GM19193 (cell line): Measurements from ENCODE around the gene IL31RA.

Experiments
- POLR2A ChIP-seq: IDR thresholded peaks from 4 replicates; pipeline ENCODE4 v1.6.1; 2011; ENCODE audit not compliant: insufficient read depth, insufficient read length; ENCODE audit errors: extremely low read depth

Gene IL31RA

DNA sequence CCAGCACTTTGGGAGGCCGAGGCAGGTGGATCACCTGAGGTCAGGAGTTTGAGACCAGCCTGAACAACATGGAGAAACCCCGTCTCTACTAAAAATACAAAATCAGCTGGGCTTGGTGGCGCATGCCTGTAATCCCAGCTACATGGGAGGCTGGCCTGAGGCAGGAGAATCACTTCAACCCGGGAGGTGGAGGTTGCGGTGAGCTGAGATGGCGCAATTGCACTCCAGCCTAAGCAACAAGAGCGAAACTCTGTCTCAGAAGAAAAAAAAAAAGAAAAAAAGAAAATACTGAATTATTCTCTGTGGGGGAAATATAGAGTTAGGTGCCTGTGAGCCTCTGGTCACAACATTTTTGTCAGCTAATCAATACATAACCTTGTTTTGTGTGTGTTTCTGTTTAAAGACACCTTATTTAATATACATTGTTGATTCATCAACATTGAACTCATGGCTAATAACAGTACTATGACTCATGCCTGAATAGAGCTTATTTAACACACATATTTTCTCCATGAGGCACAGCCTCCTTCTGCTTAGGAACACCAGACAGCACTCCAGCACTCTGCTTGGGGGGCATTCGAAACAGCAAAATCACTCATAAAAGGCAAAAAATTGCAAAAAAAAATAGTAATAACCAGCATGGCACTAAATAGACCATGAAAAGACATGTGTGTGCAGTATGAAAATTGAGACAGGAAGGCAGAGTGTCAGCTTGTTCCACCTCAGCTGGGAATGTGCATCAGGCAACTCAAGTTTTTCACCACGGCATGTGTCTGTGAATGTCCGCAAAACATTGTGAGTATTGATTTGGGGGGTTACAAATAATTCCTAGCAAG is at the start of gene IL31RA:
Gene IL31RA (plus strand): TSS at position 519 of the 836 bp plus-strand sequence. CDS start 214 bp downstream, at position 733.
- TF ChIP-seq POLR2A = no peak

DNA sequence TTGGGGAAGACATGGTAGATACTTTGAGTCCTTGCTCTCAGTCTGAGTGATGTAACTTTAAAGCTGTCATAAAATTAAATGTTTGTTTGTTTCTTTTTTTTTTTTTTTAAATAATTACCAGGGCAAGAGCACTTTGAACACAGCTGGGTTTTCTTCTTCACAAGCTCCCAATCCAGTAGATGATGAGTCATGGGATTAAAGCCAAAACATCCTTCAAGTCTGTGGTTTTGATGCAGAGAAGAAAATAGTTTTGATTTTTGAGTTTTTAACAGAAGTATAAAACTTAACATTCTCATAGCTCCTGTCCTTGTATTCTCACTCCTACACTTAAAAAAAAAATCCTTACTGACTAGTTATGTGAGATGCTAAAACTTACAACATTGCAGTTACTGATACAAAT is 34.8 kb upstream of the IL31RA start:
- no peak for TF ChIP-seq POLR2A

DNA sequence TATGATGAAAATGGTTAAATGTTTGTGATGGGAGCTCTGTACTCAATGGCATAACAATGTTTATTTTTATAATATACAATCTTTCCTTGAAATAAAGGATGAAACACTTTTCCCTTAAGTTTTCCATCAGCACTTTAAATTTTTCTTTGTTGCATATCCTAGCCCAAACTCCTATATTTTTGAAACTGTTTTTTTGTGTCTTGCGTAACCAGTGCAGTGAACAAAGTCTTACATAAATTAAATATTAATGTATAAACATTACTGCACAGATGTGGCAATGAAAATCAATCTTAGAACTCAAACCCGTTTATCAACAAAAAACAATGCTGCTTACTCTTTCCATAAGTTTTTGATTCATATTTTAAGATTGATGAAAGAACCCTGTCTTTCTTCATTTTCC is 34.1 kb upstream of the IL31RA start:
- no peak for TF ChIP-seq POLR2A

DNA sequence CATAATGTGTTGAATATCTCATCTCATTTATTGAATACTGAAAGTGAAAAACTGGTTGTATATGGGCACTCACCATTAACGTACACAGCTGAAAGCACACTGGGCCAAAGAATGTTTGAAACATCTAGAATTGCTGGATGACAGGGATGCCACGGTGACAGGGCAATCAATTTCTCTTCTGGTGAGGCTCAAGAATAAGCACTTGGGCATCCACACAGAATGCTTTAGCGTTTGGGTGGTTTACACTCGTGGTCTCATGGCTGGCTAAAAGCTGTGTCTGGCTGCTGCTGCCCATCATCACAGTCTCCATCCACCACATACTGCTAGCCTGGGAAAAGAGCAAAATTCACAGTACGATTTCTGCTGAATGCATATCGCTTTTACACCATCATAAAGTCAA is 30.7 kb upstream of the IL31RA start:
- TF ChIP-seq POLR2A = no peak

- no peak for TF ChIP-seq POLR2A
Observed at GRCh38 chr5:55821731-55822512, 29.2 kb upstream of the IL31RA start.

DNA sequence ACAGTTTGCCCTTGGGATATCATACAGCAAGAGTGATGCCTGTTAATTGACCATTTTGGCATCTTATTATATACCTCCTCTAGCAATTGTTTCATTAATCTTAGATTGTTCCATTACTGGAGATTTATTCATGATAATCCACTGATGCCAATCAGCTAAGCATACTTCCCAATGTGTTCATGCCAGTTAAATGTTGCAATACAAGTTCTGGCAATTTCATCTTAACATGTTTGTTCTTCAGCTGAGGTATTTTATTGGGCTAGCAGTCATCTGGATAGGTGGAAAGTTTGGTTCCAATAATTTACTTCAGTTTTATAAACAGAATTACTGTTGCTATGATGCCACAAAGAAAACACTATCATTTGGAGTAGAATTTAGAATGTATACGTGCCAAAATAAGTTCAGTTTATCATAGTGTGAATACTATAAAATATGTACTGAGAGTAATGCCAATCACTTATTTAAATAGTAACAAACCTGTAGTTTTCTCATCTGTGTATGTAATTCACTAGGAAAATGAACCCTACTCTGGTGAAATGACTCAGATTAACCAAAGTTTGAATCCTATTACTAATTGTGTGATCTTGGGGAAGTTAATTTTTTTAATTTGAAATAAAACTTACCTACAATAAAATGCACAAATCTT is 27.9 kb upstream of the IL31RA start:
- no peak for TF ChIP-seq POLR2A

GRCh38 chr5:55829956-55830355 is 21.2 kb upstream of the IL31RA start:
- TF ChIP-seq POLR2A = no peak

DNA sequence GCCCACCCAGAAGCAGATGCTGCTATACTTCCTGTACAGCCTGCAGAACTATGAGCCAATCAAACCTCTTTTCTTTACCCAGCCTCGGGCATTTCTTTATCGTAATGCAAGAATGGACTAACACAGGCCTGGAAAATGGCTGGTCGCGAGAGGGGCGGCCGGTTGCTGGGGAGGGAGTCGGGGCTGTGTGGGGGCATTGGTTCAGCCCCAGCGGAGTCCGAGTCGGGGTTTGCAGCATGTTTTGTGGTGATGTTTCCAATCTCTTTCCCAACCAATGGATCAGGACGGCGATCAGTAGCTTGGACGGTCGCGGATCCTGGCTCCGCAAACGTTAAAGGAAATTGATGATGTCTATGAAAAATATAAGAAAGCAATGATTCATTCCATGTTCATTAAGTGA is 18.7 kb upstream of the IL31RA start:
- TF ChIP-seq POLR2A = no peak

DNA sequence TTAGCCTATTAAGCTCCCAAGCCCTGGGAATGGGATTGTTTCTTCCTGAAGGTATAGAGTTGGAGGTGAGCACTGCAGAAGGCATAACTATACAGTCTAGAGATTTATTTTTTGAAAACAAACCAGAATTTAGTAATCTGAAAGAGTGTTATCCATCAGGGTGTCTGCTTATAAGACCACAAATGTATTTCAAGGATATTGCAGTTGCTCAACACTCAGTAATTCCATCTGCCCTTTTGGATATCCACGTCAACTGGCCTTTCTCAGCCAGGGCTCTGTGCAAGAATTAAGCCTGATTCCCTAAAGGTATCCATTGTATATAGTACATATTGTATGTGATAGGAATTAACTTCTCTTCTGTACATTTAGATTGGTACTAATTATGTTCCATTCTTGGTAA is 15.0 kb upstream of the IL31RA start:
- TF ChIP-seq POLR2A = no peak

- no peak for TF ChIP-seq POLR2A
Observed at GRCh38 chr5:55841976-55842375, 9.2 kb upstream of the IL31RA start.

- TF ChIP-seq POLR2A = no peak
Observed at GRCh38 chr5:55847837-55848236, 3.3 kb upstream of the IL31RA start.

DNA sequence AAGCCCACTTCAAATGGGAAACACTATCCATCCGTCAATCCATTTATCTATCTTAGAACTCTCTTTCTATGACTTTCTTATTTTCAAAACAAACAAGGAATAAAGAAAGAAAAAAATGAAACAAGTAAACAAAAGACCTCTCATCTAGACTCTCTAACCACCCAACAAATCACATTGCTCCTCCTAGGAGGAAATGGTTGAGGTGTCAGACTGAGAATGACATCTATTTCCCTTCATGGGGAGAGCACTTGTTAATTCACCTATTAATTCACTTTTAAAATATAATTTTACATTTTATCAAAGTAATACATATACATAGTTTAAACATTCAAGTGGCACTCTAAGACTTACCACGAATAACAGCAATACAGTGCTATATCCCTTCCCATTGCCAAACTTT is 2.4 kb upstream of the IL31RA start:
- TF ChIP-seq POLR2A = no peak

DNA sequence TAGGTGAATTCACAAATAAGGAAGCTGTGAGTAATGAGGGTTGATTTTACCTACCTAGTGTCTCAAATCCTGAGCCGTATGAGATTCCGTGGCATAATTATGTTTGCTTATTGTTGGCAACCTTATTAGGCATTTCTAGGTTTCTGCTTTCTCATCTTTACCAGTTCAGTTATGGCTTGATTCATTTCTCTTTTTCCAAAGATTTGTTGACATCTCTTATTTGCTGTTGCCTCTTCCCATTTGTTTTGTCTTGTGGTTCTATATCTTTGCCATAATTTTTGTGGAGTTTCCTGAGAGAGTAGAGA is 470 bp downstream of the IL31RA start:
- TF ChIP-seq POLR2A = no peak

GRCh38 chr5:55852503-55852902 is 1.3 kb downstream of the IL31RA start:
- no peak for TF ChIP-seq POLR2A

GRCh38 chr5:55853041-55853670 is 2.0 kb downstream of the IL31RA start:
- TF ChIP-seq POLR2A = no peak
